Suprapubic skin (tissue), 4 donors: ENCODE results near the gene ASIC2. TPM values are rescaled to one million over a fixed set of nuclear protein-coding genes. Genes with fewer than 3 reads are reported as not detected.
A peak's percentile ranks its signal among the peaks of the same experiment; 100 is the strongest.

Experiments used
- DNase-seq, 2 donors: peaks; one replicate each; pipeline ENCODE4 v3.0.0-alpha.2; 2019; ENCODE audit warnings: low spot score in 2 of 2
- H3K27ac ChIP-seq: fragments of 200-600 bp; sonication (generic); one replicate; pipeline ENCODE4 v1.5.1; 2019
- H3K27me3 ChIP-seq: fragments of 200-600 bp; sonication (generic); one replicate; pipeline ENCODE4 v1.5.1; 2019
- H3K36me3 ChIP-seq: fragments of 200-600 bp; sonication (generic); one replicate; pipeline ENCODE4 v1.5.1; 2019
- H3K4me1 ChIP-seq: fragments of 200-600 bp; sonication (generic); one replicate; pipeline ENCODE4 v1.5.1; 2019
- H3K4me3 ChIP-seq: fragments of 200-600 bp; sonication (generic); one replicate; pipeline ENCODE4 v1.5.1; 2019; ENCODE audit warnings: mild to moderate bottlenecking
- H3K9me3 ChIP-seq: fragments of 200-600 bp; sonication (generic); one replicate; pipeline ENCODE4 v1.5.1; 2019
- CTCF ChIP-seq, 2 donors: fragments of 200-600 bp in 1 of 2; fragments of 450-650 bp in 1 of 2; sonication (generic) in 1 of 2; IDR thresholded peaks; one replicate each; pipeline ENCODE4 v1.5.1; 2016 to 2019; ENCODE audit warnings: antibody characterized with exemption in 2 of 2, mild to moderate bottlenecking in 1 of 2, moderate library complexity in 1 of 2
- EP300 ChIP-seq: sonication (generic); formaldehyde crosslinking; IDR thresholded peaks from one replicate; pipeline ENCODE4 v1.6.1; 2017; ENCODE audit warnings: antibody characterized with exemption
- POLR2A ChIP-seq, 2 donors: fragments of 450-650 bp; IDR thresholded peaks; one replicate each; pipeline ENCODE4 v1.6.1; 2017; ENCODE audit warnings: antibody characterized with exemption in 2 of 2, mild to moderate bottlenecking in 2 of 2, moderate library complexity in 2 of 2
- POLR2AphosphoS5 ChIP-seq, 3 donors: sonication (generic); formaldehyde crosslinking; IDR thresholded peaks; one replicate each; pipeline ENCODE4 v1.6.1; 2017; ENCODE audit warnings: antibody characterized with exemption in 3 of 3
- WGBS: methylation state at CpG from one replicate; pipeline ENCODE4 v1.1.5; 2018; 5-methylcytosine and 5-hydroxymethylcytosine counted together
- total RNA-seq, 4 donors: library from RNA; depleted of rRNA; stranded (reverse); fragments of >200 nt; gene quantifications; one replicate each; pipeline ENCODE4 v1.1.0, GENCODE V29; 2016

The ASIC2 gene
- total RNA-seq, 4 donors from 2014 or later: not detected

- peak; percentile 75 to 81 for DNase-seq
- WGBS: 32% methylated on average over 6 of the region's 6 CpGs
- H3K27ac ChIP-seq: no peak overlapping the region
Observed at GRCh38 chr17:33234930-33235685, 58.0 kb downstream of the ASIC2 start.

GRCh38 chr17:33234233-33234632 lies 58.9 kb downstream of the ASIC2 start:
- H3K4me3 ChIP-seq: no peak overlapping the region
- TF ChIP-seq POLR2A (IDR thresholded peaks at IDR 0.05) (no peak), EP300 (no peak), POLR2AphosphoS5 (IDR thresholded peaks at IDR 0.05) (no peak), CTCF (IDR thresholded peaks at IDR 0.05) (no peak)
- DNase-seq: no peak
- no peak overlapping the region for H3K27ac ChIP-seq
- no peaks in the 10 kb centered on the region for H3K9me3 ChIP-seq
- 77% methylated on average over 3 of the region's 4 CpGs for WGBS
- H3K36me3 ChIP-seq: no peaks in the 10 kb centered on the region
- H3K27me3 ChIP-seq: peaks cover 8% of the 10 kb centered on the region
- H3K4me1 ChIP-seq: peaks cover 39% of the 10 kb centered on the region

More at GRCh38 chr17:33234930-33235685, 58.0 kb downstream of the ASIC2 start:
- Histone ChIP-seq H3K4me1 (peaks cover 32% of the 10 kb centered on the region), H3K4me3 (no peak overlapping the region), H3K9me3 (no peaks in the 10 kb centered on the region), H3K27me3 (peaks cover 16% of the 10 kb centered on the region), H3K36me3 (no peaks in the 10 kb centered on the region)
- TF ChIP-seq POLR2A (IDR thresholded peaks at IDR 0.05): no peak

- Histone ChIP-seq H3K36me3 (no peaks in the 10 kb centered on the region), H3K4me1 (peaks cover 41% of the 10 kb centered on the region), H3K27me3 (peaks cover 8% of the 10 kb centered on the region), H3K27ac (no peak overlapping the region), H3K9me3 (no peaks in the 10 kb centered on the region), H3K4me3 (no peak overlapping the region)
- TF ChIP-seq POLR2A (IDR thresholded peaks at IDR 0.05) (no peak), EP300 (no peak), POLR2AphosphoS5 (IDR thresholded peaks at IDR 0.05) (no peak), CTCF (IDR thresholded peaks at IDR 0.05) (no peak)
- 39% methylated on average over 5 of the region's 5 CpGs for WGBS
- no peak for DNase-seq
Observed at GRCh38 chr17:33233811-33234177, 59.3 kb downstream of the ASIC2 start.

- H3K4me1 ChIP-seq: peaks cover 25% of the 10 kb centered on the region
- H3K4me3 ChIP-seq: no peak overlapping the region
- no peak overlapping the region for H3K27ac ChIP-seq
- H3K27me3 ChIP-seq: peaks cover 15% of the 10 kb centered on the region
- no peaks in the 10 kb centered on the region for H3K36me3 ChIP-seq
- no peaks in the 10 kb centered on the region for H3K9me3 ChIP-seq
- 32% methylated on average over 7 of the region's 7 CpGs for WGBS
- no peak for DNase-seq
- TF ChIP-seq POLR2A (IDR thresholded peaks at IDR 0.05): no peak
- TF ChIP-seq CTCF (IDR thresholded peaks at IDR 0.05): no peak
- TF ChIP-seq POLR2AphosphoS5 (IDR thresholded peaks at IDR 0.05): no peak
- no peak for TF ChIP-seq EP300
Observed at GRCh38 chr17:33229499-33229898, 63.6 kb downstream of the ASIC2 start.

- H3K4me1 ChIP-seq: peaks cover 21% of the 10 kb centered on the region
- 47% methylated on average over 5 of the region's 5 CpGs for WGBS
- DNase-seq: no peak
- no peaks in the 10 kb centered on the region for H3K9me3 ChIP-seq
- H3K27me3 ChIP-seq: peaks cover 11% of the 10 kb centered on the region
- no peak overlapping the region for H3K4me3 ChIP-seq
- TF ChIP-seq CTCF (IDR thresholded peaks at IDR 0.05): no peak
- no peak for TF ChIP-seq POLR2A (IDR thresholded peaks at IDR 0.05)
- no peak for TF ChIP-seq EP300
- no peak for TF ChIP-seq POLR2AphosphoS5 (IDR thresholded peaks at IDR 0.05)
- H3K36me3 ChIP-seq: no peaks in the 10 kb centered on the region
- no peak overlapping the region for H3K27ac ChIP-seq
Observed at GRCh38 chr17:33229028-33229427, 64.1 kb downstream of the ASIC2 start.
